ENCODE measurements around the gene ETFBKMT.
"Not testable (repeated sequence)": the region's sequence is repeated elsewhere in the genome, so short reads cannot be mapped to it uniquely, and the experiment has no call there.

Gene ETFBKMT

GRCh38 chr12:31718542-31719198, 59.2 kb downstream of the ETFBKMT start:
- DNase-seq (ENCODE audit: low read depth) = not testable (repeated sequence)

- DNase-seq (ENCODE audit: low read depth) = no peak
These were observed 63.1 kb downstream of the ETFBKMT start for GRCh38 chr12:31722580-31722979.
